ENCODE results near the gene KCNQ4.

Gene KCNQ4

GRCh38 chr1:40763742-40764532 is 19.6 kb upstream of the KCNQ4 start:
- no peaks in the 10 kb centered on the region for H3K9me3 ChIP-seq (ENCODE audit: control insufficient read depth, low read length)
- TF ChIP-seq, protein P1, sequence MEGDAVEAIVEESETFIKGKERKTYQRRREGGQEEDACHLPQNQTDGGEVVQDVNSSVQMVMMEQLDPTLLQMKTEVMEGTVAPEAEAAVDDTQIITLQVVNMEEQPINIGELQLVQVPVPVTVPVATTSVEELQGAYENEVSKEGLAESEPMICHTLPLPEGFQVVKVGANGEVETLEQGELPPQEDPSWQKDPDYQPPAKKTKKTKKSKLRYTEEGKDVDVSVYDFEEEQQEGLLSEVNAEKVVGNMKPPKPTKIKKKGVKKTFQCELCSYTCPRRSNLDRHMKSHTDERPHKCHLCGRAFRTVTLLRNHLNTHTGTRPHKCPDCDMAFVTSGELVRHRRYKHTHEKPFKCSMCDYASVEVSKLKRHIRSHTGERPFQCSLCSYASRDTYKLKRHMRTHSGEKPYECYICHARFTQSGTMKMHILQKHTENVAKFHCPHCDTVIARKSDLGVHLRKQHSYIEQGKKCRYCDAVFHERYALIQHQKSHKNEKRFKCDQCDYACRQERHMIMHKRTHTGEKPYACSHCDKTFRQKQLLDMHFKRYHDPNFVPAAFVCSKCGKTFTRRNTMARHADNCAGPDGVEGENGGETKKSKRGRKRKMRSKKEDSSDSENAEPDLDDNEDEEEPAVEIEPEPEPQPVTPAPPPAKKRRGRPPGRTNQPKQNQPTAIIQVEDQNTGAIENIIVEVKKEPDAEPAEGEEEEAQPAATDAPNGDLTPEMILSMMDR (IDR thresholded peaks at IDR 0.05), result no peak
- no peaks in the 10 kb centered on the region for H3K79me2 ChIP-seq
- H3K9ac ChIP-seq, result no peak overlapping the region
- no peak overlapping the region for H3K4me2 ChIP-seq (ENCODE audit: low read length)
- peaks cover 3% of the 10 kb centered on the region for H3K4me1 ChIP-seq
- H3K27ac ChIP-seq, result no peak overlapping the region
- no peak overlapping the region for H3K4me3 ChIP-seq (ENCODE audit: low read depth, low read length)
- H3K27me3 ChIP-seq (ENCODE audit: control insufficient read depth, insufficient read depth, low read length), result no peaks in the 10 kb centered on the region
- H3K36me3 ChIP-seq (ENCODE audit: control insufficient read depth, insufficient read depth, low read length), result no peaks in the 10 kb centered on the region
- no peak overlapping the region for H2AFZ ChIP-seq

GRCh38 chr1:40764981-40765380 is 18.6 kb upstream of the KCNQ4 start:
- Histone ChIP-seq H3K79me2 (no peaks in the 10 kb centered on the region), H3K9ac (no peak overlapping the region), H3K4me3 (ENCODE audit: low read depth, low read length) (no peak overlapping the region), H2AFZ (no peak overlapping the region), H3K4me2 (ENCODE audit: low read length) (no peak overlapping the region), H3K4me1 (peaks cover 3% of the 10 kb centered on the region), H3K9me3 (ENCODE audit: control insufficient read depth, low read length) (no peaks in the 10 kb centered on the region), H3K36me3 (ENCODE audit: control insufficient read depth, insufficient read depth, low read length) (no peaks in the 10 kb centered on the region), H3K27me3 (ENCODE audit: control insufficient read depth, insufficient read depth, low read length) (no peaks in the 10 kb centered on the region), H3K27ac (no peak overlapping the region)
- TF ChIP-seq, protein P1 (IDR thresholded peaks at IDR 0.05), result no peak

GRCh38 chr1:40766017-40766416 is 17.6 kb upstream of the KCNQ4 start:
- TF ChIP-seq, protein P1 (IDR thresholded peaks at IDR 0.05), result no peak
- Histone ChIP-seq H3K27me3 (ENCODE audit: control insufficient read depth, insufficient read depth, low read length) (no peaks in the 10 kb centered on the region), H3K27ac (no peak overlapping the region), H2AFZ (no peak overlapping the region), H3K36me3 (ENCODE audit: control insufficient read depth, insufficient read depth, low read length) (no peaks in the 10 kb centered on the region), H3K9ac (no peak overlapping the region), H3K79me2 (no peaks in the 10 kb centered on the region), H3K9me3 (ENCODE audit: control insufficient read depth, low read length) (no peaks in the 10 kb centered on the region), H3K4me3 (ENCODE audit: low read depth, low read length) (no peak overlapping the region), H3K4me1 (peaks cover 3% of the 10 kb centered on the region), H3K4me2 (ENCODE audit: low read length) (no peak overlapping the region)

- no peak overlapping the region for H3K4me3 ChIP-seq (ENCODE audit: low read depth, low read length)
- H3K27me3 ChIP-seq (ENCODE audit: control insufficient read depth, insufficient read depth, low read length), result no peaks in the 10 kb centered on the region
- H3K4me1 ChIP-seq, result peaks cover 3% of the 10 kb centered on the region
- no peaks in the 10 kb centered on the region for H3K9me3 ChIP-seq (ENCODE audit: control insufficient read depth, low read length)
- TF ChIP-seq, protein P1 (IDR thresholded peaks at IDR 0.05), result no peak
- H3K36me3 ChIP-seq (ENCODE audit: control insufficient read depth, insufficient read depth, low read length), result no peaks in the 10 kb centered on the region
- H3K79me2 ChIP-seq, result no peaks in the 10 kb centered on the region
- H2AFZ ChIP-seq, result no peak overlapping the region
- H3K27ac ChIP-seq, result no peak overlapping the region
- no peak overlapping the region for H3K9ac ChIP-seq
- no peak overlapping the region for H3K4me2 ChIP-seq (ENCODE audit: low read length)
These were observed 17.0 kb upstream of the KCNQ4 start for GRCh38 chr1:40766560-40766959.

All from parathyroid adenoma (tissue), 2 donors.